NCI-H748 treated with DMSO at 0.1 percent for 48 hours (cell line): ENCODE data around the gene IRAK3.
"Not testable (repeated sequence)": the region's sequence is repeated elsewhere in the genome, so short reads cannot be mapped to it uniquely, and the experiment has no call there.

Source experiments
- DNase-seq: peaks from one replicate; lab custom pipeline; 2025; lab: John Stamatoyannopoulos, UW

Gene IRAK3

GRCh38 chr12:66258011-66258410 is 69.0 kb downstream of the IRAK3 start:
- no peak for DNase-seq

GRCh38 chr12:66262737-66263136 is 73.7 kb downstream of the IRAK3 start:
- DNase-seq: no peak

GRCh38 chr12:66268562-66268961 is 79.5 kb downstream of the IRAK3 start:
- no peak for DNase-seq

- no peak for DNase-seq
Observed at GRCh38 chr12:66269142-66269541, 80.1 kb downstream of the IRAK3 start.

DNA sequence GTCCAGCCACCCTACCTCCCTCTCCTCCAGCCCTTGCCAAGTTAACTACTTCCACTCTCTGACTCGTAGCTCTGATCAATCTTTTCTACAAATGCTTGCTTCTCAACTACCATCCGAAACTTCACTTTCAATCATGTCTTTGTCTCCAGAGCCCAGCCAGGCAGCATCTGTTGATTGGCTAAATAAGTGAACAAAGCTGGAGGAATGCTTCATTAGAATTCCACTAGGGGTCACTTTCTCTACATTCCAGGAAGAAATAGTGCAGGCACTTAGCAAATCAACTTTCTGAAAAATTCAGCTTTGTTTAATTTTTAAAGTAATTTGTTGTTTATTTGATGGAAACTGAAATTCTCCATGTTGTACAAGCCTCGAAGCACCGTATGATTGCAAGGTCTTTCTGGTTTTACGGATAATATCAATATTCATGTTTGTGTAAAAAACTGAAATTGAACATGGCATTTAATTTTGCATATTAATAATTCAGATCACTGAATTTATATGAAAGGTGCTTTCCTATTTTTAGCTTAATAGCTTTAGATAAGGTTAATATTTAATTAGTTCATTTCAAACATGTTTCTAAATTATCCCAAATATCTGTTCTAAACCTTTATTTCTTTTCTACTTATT is 80.9 kb downstream of the IRAK3 start:
- peak; percentile 19 for DNase-seq

DNA sequence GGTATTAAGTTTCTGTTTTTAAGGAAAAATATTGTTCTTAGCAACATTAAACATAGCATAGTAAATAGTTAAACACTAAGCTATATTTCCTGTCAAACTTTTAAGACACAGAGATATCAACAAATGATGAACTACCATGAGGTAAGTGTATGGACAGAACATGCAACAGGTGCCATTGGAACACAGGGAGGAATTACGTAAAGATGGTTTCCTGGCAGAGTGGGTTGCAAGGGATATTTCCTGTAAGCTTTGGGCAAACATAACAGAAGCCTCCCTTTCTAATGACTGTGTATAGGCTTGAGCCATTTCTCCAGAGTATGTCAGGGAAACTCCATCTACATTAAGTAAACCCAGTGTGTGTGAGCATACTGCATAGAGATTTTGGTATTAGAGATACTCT is 81.6 kb downstream of the IRAK3 start:
- DNase-seq: no peak

- no peak for DNase-seq
Observed at GRCh38 chr12:66272650-66273049, 83.6 kb downstream of the IRAK3 start.

GRCh38 chr12:66273147-66273546 is 84.1 kb downstream of the IRAK3 start:
- no peak for DNase-seq

DNA sequence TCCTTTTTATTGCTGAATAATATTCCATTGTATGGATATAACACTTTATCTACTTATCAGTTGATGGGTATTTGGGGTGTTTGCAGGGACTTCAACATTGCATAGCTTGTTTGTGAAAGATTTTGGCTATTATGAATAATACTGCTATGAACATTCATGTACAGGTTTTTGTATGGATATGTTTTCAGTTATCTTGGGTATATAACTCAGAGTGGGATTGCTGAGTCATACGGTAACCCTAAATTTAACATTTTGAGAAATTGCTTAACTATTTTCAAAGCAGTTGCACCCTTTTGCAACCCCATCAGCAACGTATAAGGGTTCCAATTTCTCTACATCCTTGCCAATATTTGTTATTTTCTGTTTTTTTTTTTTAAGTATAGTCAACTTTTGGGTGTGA is 86.0 kb downstream of the IRAK3 start:
- DNase-seq: no peak

- no peak for DNase-seq
Observed at GRCh38 chr12:66279123-66279712, 90.2 kb downstream of the IRAK3 start.

GRCh38 chr12:66280561-66280960 is 91.5 kb downstream of the IRAK3 start:
- DNase-seq: no peak

- DNase-seq: no peak
Observed at GRCh38 chr12:66282244-66282643, 93.2 kb downstream of the IRAK3 start.

DNA sequence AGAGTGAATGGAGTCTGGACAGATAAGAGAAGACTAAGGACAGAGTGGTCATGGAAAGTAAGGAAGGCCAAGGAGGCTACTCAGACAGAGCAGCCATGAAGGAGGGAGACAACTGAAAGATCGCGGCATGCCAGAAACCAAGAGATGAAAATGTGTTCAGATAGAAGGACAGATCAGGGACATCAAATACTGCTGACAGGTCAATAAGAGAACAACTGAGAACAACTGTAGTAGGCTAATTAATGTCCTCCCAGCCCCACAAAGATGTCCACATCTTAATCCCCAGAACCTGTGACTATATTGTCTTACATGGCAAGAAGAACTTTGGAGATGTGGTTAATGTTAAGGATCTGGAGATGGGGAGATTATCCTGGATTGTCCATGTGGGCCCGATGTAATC is 98.3 kb downstream of the IRAK3 start:
- no peak for DNase-seq

- DNase-seq: no peak
Observed at GRCh38 chr12:66288121-66288520, 99.1 kb downstream of the IRAK3 start.

GRCh38 chr12:66289485-66289884 is 100.5 kb downstream of the IRAK3 start:
- DNase-seq: no peak

DNA sequence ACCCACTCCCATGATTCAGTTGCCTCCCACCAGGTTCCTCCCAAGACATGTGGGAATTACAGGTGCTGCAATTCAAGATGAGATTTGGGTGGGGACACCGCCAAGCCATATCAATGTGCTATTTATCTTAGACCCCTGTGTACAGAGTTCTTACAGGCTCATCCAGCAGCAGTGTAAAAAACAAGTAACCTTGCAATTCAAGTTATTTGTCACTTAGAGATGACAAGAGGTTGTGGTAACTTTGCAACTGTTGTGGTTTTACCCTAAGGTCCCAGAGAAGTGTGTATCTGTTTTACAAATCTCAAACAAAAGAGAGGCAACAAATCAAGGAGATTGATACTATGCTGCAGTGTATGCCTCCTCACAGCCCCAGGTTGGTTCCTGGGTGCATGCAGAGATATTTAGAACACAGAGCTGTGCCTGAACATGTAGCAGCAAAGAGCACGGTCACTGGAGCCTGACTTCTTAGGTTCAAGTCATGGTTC is 101.7 kb downstream of the IRAK3 start:
- no peak for DNase-seq

DNA sequence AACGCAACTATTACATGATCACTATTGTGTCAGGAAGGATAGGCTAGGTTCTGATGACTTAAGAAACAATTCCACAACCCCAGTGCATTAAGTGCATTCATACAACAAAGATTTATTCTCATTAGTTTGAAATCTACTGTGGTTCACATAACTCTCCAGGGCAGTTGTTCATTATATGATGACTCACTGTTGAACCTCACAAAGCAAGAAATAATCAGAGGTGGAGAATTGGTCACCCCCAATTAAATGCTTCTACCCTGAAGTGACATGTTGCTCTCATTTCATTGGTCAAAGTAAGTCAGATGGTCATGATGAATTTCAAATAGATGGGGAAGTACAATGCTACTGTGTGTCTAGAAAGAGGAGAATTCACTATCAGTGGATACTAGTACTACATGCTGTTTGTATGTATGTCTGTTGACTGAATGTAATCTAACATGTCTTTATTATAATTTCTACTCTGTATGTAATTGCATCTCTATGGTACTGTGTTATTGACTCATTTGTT is 107.2 kb downstream of the IRAK3 start:
- DNase-seq: no peak

- no peak for DNase-seq
Observed at GRCh38 chr12:66297080-66297479, 108.1 kb downstream of the IRAK3 start.

DNA sequence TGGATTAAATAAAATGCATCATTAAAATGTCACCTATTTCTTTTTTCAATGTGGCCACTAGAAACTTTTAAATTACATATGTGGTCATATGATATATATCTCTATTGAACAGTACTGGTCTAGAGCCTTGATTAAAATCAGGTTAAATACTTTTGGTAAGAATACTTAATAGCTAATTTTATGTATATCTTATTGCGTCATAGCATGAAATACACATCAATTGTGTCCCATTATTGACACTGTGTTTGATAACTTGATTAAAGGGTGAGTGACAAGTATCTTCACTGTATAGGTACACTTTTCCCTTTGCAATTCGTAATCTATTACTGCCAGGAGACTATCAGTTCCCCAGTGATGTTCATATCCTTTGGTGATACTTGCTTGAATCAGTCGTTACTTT is 108.9 kb downstream of the IRAK3 start:
- no peak for DNase-seq

DNA sequence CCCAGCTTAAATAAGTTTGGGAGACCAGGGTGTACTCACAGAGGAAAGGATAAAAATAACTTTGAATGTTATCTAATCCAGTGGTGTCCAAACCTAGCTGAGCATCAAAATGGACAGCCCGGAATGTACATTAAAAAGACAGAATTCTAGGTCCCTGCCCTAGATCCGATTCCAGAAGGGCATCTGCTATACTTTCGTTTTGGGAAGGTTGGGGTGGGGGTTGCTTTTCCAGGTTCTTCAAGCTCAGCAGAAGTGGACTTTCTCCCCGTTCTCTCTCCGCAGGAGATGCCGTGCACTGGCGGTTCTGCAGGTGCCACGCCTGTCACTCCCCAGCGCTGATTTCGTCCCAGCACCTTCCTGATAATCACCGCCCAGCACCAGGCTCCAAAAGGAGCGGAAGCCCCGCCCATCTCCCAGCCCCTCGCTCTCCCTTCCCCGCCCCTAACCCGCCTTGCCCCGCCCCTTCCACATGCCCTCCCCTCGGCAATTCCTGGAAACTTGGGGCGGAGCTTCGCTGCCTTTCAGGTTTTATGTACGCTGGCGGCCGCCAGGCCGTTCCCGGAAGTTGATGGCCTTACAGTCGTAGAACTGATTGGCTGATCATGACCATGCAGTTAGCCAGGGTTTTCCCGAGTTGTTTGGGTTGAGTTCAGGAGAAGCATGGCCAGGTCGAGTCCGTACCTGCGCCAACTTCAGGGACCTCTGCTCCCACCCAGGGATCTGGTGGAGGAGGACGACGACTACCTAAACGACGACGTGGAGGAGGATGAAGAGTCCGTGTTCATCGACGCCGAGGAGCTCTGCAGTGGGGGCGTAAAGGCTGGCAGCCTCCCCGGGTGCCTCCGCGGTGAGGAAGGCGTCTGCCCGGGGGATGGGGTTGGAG is 113.2 kb downstream of the IRAK3 start, which contains the start of gene HELB:
TSS of gene HELB (plus strand) at position 550 of the 883 bp plus-strand sequence. CDS start at position 661, 111 bp downstream.
- peak; percentile 93 for DNase-seq

DNA sequence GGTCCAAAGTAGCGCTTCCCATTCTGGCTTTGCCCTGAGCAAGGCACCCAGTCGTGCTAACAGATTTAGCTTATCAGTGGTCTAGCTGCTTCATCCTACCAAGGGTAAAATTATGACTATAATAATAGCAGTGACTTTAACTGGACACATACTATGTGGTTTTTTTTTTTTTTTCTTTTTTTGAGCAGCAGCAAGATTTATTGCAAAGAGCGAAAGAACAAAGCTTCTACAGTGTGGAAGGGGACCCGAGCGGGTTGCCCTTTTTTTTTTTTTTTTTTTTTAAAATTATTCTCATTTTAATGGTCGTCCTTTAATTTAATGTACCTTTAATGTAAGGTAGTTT is 113.8 kb downstream of the IRAK3 start:
- DNase-seq: no peak

DNA sequence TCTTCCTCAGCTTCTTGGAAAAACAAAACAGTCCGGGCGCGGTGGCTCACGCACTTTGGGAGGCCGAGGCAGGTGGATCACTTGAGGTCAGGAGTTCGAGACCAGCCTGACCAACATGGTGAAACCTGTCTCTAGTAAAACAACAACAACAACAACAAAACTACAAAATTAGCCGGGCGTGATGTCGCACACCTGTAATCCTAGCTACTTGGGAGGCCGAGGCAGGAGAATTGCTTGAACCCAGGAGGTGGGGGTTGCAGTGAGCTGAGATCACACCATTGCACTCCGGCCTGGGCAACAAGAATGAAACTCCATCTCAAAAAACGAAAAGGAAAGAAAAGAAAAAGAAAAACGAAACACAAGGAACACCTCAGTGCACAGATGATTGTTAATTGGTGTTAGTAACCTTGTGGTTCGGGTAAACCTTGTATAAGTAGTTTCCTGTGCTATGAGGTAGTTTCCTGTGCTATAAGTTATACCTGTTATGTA is 114.3 kb downstream of the IRAK3 start:
- not testable (repeated sequence) for DNase-seq
